COLO829 (cell line): ENCODE measurements around the gene TMEM41B.
"Not testable (repeated sequence)": the region's sequence is repeated elsewhere in the genome, so short reads cannot be mapped to it uniquely, and the experiment has no call there.

ENCODE experiments used
- DNase-seq: peaks from one replicate; pipeline ENCODE4 v3.0.0; 2012; ENCODE audit warnings: low spot score

TMEM41B gene

DNA sequence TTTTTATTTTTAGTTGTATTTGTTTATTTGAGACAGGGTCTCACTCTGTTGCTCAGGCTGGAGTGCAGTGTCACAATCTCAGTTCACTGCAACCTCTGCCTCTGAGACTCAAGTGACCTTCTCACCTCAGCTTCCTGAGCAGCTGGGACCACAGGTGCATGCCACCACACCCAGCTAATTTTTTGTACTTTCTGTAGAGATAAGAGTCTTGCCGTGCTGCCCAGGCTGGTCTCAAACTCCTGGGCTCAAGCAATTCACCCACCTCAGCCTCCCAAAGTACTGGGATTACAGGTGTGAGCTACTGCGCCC, 53.6 kb downstream of the TMEM41B start:
- not testable (repeated sequence) for DNase-seq

DNA sequence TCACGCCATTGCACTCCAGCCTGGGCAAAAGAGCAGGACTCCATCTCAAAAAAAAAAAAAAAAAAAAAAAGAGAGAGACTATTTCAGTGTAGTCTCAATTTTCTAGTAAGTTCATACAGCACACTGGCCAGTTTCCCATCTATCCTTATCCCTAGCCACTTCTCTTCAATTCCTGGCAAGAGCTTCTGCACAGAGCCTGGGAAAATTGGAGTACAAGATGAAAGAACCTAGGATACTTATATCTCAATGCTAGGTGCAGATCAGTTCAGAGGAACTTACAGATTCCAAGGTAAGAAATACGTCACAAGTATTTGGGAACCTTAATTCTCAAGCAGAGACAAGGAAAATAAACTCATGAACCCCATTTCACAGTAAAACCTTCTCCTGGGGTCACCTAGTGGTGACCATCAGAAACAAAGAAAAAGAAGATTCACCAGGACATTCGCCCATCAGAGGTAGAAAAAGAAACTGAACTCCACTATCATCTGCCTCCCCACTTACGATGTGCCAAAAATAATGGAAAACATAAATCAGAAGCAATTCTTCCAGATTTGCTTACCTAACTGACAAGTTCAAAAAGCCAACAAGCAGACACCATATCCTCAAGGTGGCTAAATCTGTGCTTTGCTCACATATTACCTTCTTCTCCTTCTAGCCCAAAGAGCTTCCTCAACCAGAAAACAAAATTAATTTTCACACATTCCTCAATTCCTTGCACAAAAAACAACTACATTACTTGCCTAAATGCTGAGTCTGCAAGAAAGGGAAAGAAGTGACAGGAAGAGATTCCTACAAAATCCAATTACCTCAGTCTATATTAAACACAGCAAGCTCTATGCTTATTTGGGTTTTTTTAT, 54.2 kb downstream of the TMEM41B start:
- DNase-seq, result no peak

DNA sequence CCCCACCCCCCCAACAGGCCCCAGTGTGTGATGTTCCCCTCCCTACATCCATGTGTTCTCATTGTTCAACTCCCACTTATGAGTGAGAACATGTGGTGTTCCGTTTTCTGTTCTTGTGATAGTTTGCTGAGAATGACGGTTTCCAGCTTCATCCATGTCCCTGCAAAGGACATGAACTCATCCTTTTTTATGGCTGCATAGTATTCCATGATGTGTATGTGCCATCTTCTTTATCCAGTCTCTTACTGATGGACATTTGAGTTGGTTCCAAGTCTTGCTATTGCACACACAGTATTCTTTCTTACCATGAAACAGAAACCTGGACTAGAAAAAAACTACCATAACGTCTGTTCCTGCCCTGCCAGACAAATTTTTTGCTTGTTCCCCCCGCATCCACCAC, 56.1 kb downstream of the TMEM41B start:
- not testable (repeated sequence) for DNase-seq

DNA sequence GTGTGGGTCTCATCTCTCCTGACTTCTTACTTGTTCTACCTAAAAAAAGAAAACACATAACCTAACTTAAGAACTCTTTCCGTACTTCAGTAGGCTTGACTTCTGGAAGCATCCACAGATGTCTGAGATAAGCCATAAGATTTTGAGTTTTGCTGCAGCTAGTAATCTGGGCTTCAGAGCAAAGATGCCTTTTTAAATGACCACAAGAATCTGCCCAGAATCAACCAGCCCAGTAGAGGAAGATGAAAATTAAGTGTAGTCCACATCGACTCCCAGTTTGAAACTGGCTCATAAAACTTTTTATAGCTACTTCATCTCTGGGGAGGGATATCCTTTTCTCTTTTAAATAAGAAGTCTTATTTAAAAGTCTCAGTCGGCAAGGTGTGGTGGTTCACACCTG, 60.0 kb downstream of the TMEM41B start:
- DNase-seq, result no peak

DNA sequence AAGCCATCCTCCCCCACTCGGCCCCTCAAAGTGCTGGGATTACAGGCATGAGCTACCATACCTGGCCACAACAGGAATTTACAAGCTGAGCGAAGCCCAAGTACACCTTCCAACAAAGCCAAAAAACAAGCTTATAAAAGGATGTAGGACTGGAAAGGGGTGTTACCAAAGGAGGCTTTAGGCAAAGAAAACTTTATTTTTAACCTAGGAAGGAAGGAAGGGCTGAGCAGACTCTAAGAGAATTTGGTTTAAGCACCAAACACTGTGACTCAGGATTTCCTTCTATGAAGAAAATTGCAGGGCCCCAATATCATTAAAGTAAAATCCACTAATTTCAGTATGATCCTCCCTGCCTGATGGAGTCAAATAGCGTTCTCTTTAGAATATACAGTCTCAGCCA, 61.3 kb downstream of the TMEM41B start:
- DNase-seq, result no peak

GRCh38 chr11:9251311-9251710, 63.1 kb downstream of the TMEM41B start:
- DNase-seq, result no peak

DNA sequence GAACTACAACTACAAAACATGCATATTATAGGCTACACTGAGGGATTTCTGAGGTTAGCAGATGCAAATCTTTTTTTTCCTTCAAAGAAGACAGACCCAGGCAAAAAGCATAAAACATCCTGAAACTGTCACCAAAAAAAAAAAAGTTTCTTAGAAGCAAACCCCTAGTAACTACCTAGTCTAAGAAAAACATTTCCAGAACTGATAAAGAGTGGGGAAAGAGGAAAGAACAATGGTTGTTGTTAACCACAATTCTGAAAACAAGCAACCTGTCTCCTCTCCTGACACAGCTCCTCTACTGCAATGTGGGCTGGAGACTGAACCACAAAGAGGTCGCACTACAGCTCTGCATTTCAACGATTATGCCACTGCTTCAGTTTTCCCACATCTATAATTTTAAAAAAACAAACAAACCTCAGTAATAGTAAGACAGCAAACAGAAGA, 64.2 kb downstream of the TMEM41B start:
- DNase-seq, result no peak

DNA sequence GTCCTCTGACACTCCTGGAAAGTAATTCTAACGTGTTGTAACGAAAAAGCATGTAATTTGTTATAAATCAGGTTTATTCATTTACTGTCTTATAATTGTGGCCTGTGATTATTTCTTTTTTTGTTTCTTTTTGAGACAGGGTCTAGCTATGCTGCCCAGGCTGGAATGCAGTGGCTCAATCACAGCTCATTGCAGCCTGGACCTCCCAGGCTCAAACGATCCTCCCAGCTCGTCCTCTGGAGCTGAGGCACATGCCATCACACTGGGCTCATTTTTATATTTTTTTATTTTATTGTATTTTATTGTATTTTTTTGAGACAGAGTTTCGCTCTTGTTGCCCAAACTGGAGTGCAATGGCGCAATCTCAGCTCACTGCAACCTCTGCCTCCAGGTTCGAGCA, 65.1 kb downstream of the TMEM41B start:
- DNase-seq, result no peak

DNA sequence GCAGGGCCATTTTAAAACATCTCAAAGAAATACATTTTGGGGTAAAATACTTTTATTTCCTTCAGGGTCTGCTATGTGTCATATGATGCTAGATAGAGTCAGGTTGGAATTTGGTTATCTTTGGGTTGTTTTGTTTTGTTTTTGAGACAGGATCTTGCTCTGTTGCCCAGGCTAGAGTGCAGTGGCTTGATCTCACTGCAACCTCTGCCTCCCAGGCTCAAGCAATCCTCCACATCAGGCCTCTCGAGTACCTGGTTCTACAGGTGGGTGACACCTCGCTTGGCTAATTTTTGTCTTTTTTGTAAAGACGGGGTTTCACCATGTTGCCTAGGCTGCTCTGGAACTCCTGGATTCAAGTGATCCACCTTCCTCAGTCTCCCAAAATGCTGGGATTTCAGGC, 66.5 kb downstream of the TMEM41B start:
- DNase-seq, result no peak

DNA sequence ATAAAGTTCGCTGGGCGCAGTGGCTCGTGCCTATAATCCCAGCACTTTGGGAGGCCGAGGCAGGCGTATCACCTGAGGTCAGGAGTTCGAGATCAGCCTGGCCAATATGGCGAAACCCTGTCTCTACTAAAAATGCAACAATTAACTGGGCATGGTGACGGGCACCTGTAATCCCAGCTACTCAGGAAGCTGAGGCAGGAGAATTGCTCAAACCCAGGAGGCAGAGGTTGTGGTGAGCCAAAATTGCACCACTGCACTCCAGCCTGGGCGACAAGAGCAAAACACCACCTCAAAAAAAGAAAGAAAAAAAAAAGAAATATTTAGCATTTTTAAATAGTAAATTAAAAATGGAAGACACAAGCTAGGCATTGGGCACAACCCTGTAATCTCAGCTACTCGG, 78.2 kb downstream of the TMEM41B start:
- DNase-seq, result not testable (repeated sequence)

GRCh38 chr11:9232482-9232881, 81.9 kb downstream of the TMEM41B start:
- DNase-seq, result no peak

DNA sequence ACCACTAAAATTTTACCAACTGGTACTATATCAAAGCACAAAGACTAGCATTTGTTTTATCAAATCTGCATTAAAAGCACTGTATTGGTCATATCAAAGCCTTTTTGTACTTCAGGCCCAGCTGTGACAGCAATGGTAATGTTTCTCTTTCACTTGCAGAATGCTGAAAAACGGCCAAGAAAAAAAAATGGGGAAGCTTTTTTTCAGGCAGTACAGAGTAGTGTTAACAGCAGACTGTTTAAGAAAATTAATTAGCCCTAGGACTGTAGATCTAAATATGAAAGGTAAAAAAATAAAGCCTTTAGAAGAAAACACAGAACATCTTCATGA, 82.6 kb downstream of the TMEM41B start:
- peak; percentile 79 for DNase-seq
